ENCODE measurements around the gene MYH16. TPM values are rescaled to one million over a fixed set of nuclear protein-coding genes. Genes with fewer than 3 reads are reported as not detected.
"Not testable (repeated sequence)": the region's sequence is repeated elsewhere in the genome, so short reads cannot be mapped to it uniquely, and the experiment has no call there.

MYH16 gene
- polyA plus RNA-seq, 1 donor (not counting 4 experiments of a cell fraction or from before 2014, with no cell fraction given) = 0.69 TPM

- Histone ChIP-seq H3K36me3 (ENCODE audit: control insufficient read depth in 2 of 2, extremely low read depth in 1 of 2, insufficient read depth in 2 of 2, low read length in 2 of 2) (peaks cover 41 to 48% of the 10 kb centered on the region in 2 experiments), H3K4me2 (ENCODE audit: control insufficient read depth, extremely low read depth, insufficient read depth, low read depth, low read length) (no peak overlapping the region), H3K9ac (ENCODE audit: control insufficient read depth, extremely low read depth, insufficient read depth, low read length) (no peak overlapping the region), H3K9me3 (ENCODE audit: control insufficient read depth, low read depth, low read length) (no peaks in the 10 kb centered on the region), H3K4me1 (ENCODE audit: control insufficient read depth, extremely low read depth, insufficient read depth, low read length) (no peaks in the 10 kb centered on the region), H3K4me3 (ENCODE audit: control insufficient read depth in 2 of 3, extremely low read depth in 1 of 3, insufficient read depth in 2 of 3, low read depth in 1 of 3, low read length in 3 of 3) (no peak overlapping the region), H3K79me2 (ENCODE audit: control insufficient read depth, insufficient read depth, low read length) (peaks cover 5% of the 10 kb centered on the region), H2AFZ (ENCODE audit: control insufficient read depth, low read length) (no peak overlapping the region), H3K27ac (ENCODE audit: control insufficient read depth, insufficient read depth, low read length) (no peak overlapping the region), H4K20me1 (ENCODE audit: control insufficient read depth, extremely low read depth, insufficient read depth, low read length) (peaks cover 3% of the 10 kb centered on the region), H3K9me1 (ENCODE audit: control insufficient read depth, extremely low read depth, insufficient read depth, low read length) (no peaks in the 10 kb centered on the region), H3K27me3 (ENCODE audit: control insufficient read depth, extremely low read depth, insufficient read depth, low read length) (no peaks in the 10 kb centered on the region)
- dilution Hi-C loops (cut with MboI; ENCODE audit: extremely low pct_ligation_motif_present, low sequenced_read_pairs) = no loop called here
- FAIRE-seq (no peak), DNase-seq (ENCODE audit: low read depth, low spot score) (no peak)
- TF ChIP-seq CTCF (optimal IDR thresholded peaks at IDR 0.05 in 1 of 3, IDR thresholded peaks at IDR 0.05 in 1 of 3, conservative IDR thresholded peaks at IDR 0.05 in 1 of 3; ENCODE audit: extremely low read depth in 1 of 3, insufficient read depth in 2 of 3, low read length in 3 of 3) (no peak), EZH2 (IDR thresholded peaks at IDR 0.05; ENCODE audit: low read length) (no peak)
These were observed 82.5 kb downstream of the MYH16 start for GRCh38 chr7:99355098-99355497.

GRCh38 chr7:99357701-99358490, 85.3 kb downstream of the MYH16 start:
- peaks cover 2% of the 10 kb centered on the region for H3K79me2 ChIP-seq (ENCODE audit: control insufficient read depth, insufficient read depth, low read length)
- peaks cover 6% of the 10 kb centered on the region for H4K20me1 ChIP-seq (ENCODE audit: control insufficient read depth, extremely low read depth, insufficient read depth, low read length)
- H3K4me2 ChIP-seq (ENCODE audit: control insufficient read depth, extremely low read depth, insufficient read depth, low read depth, low read length) = no peak overlapping the region
- dilution Hi-C loops (cut with MboI; ENCODE audit: extremely low pct_ligation_motif_present, low sequenced_read_pairs) = no loop called here
- H3K9me1 ChIP-seq (ENCODE audit: control insufficient read depth, extremely low read depth, insufficient read depth, low read length) = no peaks in the 10 kb centered on the region
- H3K27me3 ChIP-seq (ENCODE audit: control insufficient read depth, extremely low read depth, insufficient read depth, low read length) = no peaks in the 10 kb centered on the region
- no peaks in the 10 kb centered on the region for H3K9me3 ChIP-seq (ENCODE audit: control insufficient read depth, low read depth, low read length)
- no peak for DNase-seq (ENCODE audit: low read depth, low spot score)
- H3K36me3 ChIP-seq (ENCODE audit: control insufficient read depth in 2 of 2, extremely low read depth in 1 of 2, insufficient read depth in 2 of 2, low read length in 2 of 2) = peaks cover 40 to 45% of the 10 kb centered on the region in 2 experiments
- TF ChIP-seq EZH2 (IDR thresholded peaks at IDR 0.05; ENCODE audit: low read length) (no peak), CTCF (optimal IDR thresholded peaks at IDR 0.05 in 1 of 3, IDR thresholded peaks at IDR 0.05 in 1 of 3, conservative IDR thresholded peaks at IDR 0.05 in 1 of 3; ENCODE audit: extremely low read depth in 1 of 3, insufficient read depth in 2 of 3, low read length in 3 of 3) (no peak)
- H3K4me3 ChIP-seq (ENCODE audit: control insufficient read depth in 2 of 3, extremely low read depth in 1 of 3, insufficient read depth in 2 of 3, low read depth in 1 of 3, low read length in 3 of 3) = no peak overlapping the region
- H3K4me1 ChIP-seq (ENCODE audit: control insufficient read depth, extremely low read depth, insufficient read depth, low read length) = no peaks in the 10 kb centered on the region
- FAIRE-seq = no peak
- H3K9ac ChIP-seq (ENCODE audit: control insufficient read depth, extremely low read depth, insufficient read depth, low read length) = no peak overlapping the region
- H3K27ac ChIP-seq (ENCODE audit: control insufficient read depth, insufficient read depth, low read length) = no peak overlapping the region
- no peak overlapping the region for H2AFZ ChIP-seq (ENCODE audit: control insufficient read depth, low read length)

GRCh38 chr7:99358521-99358920, 85.9 kb downstream of the MYH16 start:
- H3K9me3 ChIP-seq (ENCODE audit: control insufficient read depth, low read depth, low read length); H3K9ac ChIP-seq (ENCODE audit: control insufficient read depth, extremely low read depth, insufficient read depth, low read length); H3K79me2 ChIP-seq (ENCODE audit: control insufficient read depth, insufficient read depth, low read length); DNase-seq (ENCODE audit: low read depth, low spot score); H4K20me1 ChIP-seq (ENCODE audit: control insufficient read depth, extremely low read depth, insufficient read depth, low read length); H3K27me3 ChIP-seq (ENCODE audit: control insufficient read depth, extremely low read depth, insufficient read depth, low read length); H3K4me2 ChIP-seq (ENCODE audit: control insufficient read depth, extremely low read depth, insufficient read depth, low read depth, low read length); dilution Hi-C loops (cut with MboI; ENCODE audit: extremely low pct_ligation_motif_present, low sequenced_read_pairs); H3K4me1 ChIP-seq (ENCODE audit: control insufficient read depth, extremely low read depth, insufficient read depth, low read length); H3K27ac ChIP-seq (ENCODE audit: control insufficient read depth, insufficient read depth, low read length); H2AFZ ChIP-seq (ENCODE audit: control insufficient read depth, low read length); H3K4me3 ChIP-seq (ENCODE audit: control insufficient read depth in 2 of 3, extremely low read depth in 1 of 3, insufficient read depth in 2 of 3, low read depth in 1 of 3, low read length in 3 of 3); H3K9me1 ChIP-seq (ENCODE audit: control insufficient read depth, extremely low read depth, insufficient read depth, low read length); FAIRE-seq: not testable (repeated sequence)
- peaks cover 42 to 46% of the 10 kb centered on the region in 2 experiments for H3K36me3 ChIP-seq (ENCODE audit: control insufficient read depth in 2 of 2, extremely low read depth in 1 of 2, insufficient read depth in 2 of 2, low read length in 2 of 2)
